Pons (tissue), 1 donor: ENCODE data around the gene RBKS.
"Not testable (repeated sequence)": the region's sequence is repeated elsewhere in the genome, so short reads cannot be mapped to it uniquely, and the experiment has no call there.

Experiments
- DNase-seq: peaks from one replicate; pipeline ENCODE4 v3.0.0-alpha.2; 2016; ENCODE audit warnings: low spot score

Gene RBKS

GRCh38 chr2:27798948-27799645, 91.1 kb downstream of the RBKS start:
- no peak for DNase-seq

GRCh38 chr2:27798486-27798885, 91.7 kb downstream of the RBKS start:
- DNase-seq = no peak

DNA sequence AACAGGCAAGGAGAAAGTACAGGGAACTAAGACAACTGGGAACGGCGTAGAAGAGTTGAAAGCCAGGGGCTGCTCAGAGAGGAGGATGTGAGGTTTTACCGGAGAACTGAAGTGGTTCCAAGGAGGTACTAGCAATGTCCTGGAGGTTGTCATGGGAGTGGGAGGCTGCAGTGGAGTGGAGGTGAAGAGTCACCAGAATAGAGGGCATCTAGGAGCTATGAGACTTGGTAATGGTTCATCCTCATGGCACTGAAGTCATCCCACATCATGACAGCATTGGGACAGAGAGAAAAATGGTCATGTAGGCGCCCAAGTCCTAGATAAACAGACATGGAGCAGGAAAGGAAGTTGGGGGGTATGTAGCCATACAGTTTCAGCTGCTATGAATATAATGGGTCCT, 92.3 kb downstream of the RBKS start:
- DNase-seq = no peak

DNA sequence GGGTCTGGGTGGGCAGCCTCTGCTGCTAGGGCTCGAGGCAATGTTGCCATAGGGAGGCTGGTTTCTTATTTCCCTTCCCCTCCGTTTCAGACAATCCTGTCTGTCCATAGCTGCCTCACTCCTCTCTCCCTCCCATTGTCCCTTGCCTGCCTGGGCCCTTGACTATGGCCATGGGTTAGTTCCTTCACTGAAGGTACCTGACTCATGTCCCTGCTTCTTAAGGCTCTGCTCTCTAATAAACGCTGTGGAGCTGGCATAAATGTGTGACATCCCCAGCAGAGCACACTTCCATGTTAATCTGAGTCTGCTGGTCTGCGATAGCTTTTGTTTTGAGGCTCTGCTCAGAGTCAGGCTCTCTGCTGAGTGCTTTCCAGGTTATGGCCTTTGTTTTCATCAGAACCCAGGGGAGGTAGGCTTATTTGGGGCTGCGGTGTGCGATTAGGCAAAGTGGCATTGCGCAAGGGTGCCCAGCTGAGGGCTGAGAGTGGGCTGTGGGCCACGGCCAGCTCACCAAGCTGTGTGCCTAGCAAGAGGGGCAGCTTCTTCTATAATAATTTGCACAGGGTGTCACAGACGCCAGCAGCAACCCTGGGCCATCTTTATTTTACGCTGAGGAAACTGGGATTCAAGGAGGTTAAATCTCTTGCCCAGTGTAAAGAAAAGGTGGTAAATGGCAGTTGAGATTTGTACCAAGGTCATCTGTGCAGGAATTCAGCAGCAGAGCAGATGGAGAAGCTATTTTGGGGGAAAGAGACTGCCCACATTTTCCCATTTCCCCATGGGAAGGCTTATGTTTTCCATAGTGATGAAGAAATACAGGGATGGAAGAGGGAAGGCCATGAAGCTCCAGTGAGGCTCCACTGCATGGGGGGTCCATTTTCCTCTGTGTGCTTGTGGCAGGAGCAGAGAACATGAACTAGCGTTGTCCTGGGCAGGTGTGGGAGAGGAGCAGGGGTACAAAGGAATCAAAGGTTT, 93.1 kb downstream of the RBKS start:
- DNase-seq = no peak

- DNase-seq = no peak
These were observed 94.3 kb downstream of the RBKS start for GRCh38 chr2:27795868-27796277.

DNA sequence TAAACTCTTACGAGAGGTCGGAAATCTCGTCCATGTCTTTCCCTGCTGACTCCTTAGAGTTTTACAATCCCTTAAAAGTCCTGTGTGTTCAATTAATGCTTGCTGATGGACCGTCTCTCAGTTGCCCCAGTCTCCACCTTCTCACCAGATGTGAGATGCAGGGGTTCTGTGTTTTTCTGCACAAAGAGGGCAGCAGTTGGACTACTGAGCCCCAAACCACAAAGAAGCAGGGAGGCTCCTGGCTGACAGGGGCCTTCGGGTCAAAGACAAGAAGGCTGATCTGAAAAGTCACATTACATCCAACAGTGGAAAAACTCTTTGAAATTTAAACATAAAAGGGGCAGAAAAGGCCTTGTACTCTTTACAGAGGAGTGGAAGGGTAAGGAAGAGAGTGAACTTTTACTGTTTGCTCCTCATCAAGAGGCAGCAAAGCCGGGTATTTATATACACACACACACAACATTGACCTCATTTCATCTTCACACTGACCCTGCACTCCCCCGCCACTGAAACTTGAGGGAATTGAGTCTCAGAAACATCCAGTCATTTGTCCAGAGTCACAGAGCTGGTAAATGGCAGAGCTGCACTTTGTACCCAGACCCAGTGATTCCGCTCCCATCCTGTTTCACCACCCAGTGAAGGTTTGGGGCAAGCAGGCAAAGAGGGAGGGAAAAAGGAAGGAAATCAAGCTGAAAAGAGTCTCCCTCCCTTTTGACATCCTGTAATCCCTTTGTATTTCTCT, 94.9 kb downstream of the RBKS start:
- DNase-seq = no peak

DNA sequence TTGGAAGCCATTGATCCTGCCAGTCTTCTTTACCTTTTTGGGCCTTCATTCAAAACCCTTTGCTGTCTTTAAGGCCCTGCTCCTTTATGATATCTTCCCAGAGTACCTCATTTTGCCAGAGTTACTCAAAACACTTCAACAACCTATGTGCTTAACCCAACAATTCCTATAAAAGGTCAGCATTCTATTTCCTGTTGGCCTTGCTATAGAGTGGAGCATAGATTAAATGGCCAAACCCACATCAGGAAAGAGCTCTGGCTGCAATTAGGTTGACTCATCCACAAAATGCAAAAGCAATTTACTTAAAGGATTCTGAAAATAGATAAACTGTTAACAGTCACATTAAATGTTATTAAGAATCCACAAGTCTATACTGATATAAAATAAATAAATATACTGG, 97.4 kb downstream of the RBKS start:
- no peak for DNase-seq

- no peak for DNase-seq
These were observed 99.4 kb downstream of the RBKS start for GRCh38 chr2:27790796-27791195.

GRCh38 chr2:27782701-27783100, 107.5 kb downstream of the RBKS start:
- DNase-seq = no peak

DNA sequence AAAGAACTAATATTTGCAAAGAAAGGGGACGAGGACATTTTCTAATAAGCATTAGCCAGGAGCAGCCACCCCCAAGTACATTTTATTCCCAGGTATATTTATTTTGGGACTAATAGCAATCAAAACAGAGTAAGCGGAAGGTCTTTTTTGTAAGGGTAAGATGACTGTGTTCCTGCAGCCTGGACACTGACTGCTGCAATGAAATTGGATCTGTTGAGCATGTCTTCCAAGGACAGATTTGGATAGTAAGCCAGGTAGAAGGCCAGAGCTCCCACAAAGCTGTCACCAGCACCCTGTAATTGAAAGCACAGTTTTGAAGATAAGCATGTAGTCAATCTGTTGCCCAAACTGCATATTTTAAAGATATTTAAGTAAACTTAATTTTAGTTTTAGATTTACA, 108.7 kb downstream of the RBKS start:
- DNase-seq = no peak

- no peak for DNase-seq
These were observed 110.7 kb downstream of the RBKS start for GRCh38 chr2:27779417-27780055.

DNA sequence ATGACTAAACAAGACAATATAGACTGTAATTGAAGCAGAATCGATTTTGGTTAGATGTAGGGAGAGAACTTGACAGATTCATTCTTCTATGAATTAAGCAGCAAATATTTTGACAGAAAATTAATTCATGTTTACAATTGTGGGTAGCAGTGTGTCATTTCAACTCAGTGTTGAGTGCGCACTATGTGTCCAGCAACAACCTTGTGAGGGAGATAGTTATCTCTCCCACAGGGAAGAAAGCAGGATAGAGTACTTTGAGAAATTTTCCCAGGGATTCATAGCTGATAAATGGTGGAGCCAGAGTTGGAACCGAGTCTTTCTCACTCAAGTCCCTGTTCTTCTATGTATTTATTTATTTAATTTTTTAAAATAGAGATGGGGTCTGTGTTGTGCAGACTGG, 113.5 kb downstream of the RBKS start:
- DNase-seq = no peak

GRCh38 chr2:27776097-27776496, 114.1 kb downstream of the RBKS start:
- DNase-seq = no peak

GRCh38 chr2:27773959-27774358, 116.2 kb downstream of the RBKS start:
- DNase-seq = no peak

- DNase-seq = no peak
These were observed 117.4 kb downstream of the RBKS start for GRCh38 chr2:27772804-27773203.

- DNase-seq = peak; percentile 86
These were observed 118.4 kb downstream of the RBKS start, which contains the start of gene MRPL33 for GRCh38 chr2:27771548-27772335. Gene MRPL33 (plus strand): TSS chr2:27771719. CDS start chr2:27771778, 59 bp downstream.

- no peak for DNase-seq
These were observed 119.0 kb downstream of the RBKS start for GRCh38 chr2:27771202-27771547.

GRCh38 chr2:27766287-27766661, 123.9 kb downstream of the RBKS start:
- DNase-seq = no peak

DNA sequence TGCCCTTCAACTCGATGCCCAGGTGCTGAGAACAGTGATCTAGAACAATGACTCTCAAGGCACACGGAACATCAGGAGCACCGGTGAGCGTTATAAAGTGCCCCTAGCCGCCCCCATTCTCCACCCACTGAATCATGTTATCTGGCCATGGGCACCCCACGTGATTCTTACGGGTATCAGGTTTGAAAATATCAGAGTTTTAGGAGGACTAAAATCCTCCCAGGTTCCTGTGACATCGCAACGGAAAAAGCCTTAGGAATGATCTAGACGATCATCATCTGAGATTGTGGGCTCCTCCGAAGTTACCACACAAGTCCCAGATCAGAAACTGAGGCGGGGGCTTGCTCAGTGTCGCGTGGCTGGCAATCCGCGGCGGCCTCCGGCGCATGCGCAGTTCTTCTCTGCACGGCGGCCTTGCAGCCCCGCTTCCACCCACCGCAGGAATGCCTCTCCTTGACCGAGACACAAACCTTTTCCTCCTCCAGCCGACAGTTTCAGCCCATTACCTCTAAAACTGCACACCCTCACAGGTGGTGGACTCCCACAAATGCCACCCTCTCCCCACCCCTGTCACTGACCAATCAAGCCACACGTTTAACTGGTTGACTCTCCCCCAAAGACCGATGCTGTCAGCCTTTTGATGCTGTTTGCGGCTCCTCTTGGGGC, 124.4 kb downstream of the RBKS start:
- DNase-seq = no peak

GRCh38 chr2:27764526-27764925, 125.7 kb downstream of the RBKS start:
- DNase-seq = not testable (repeated sequence)

DNA sequence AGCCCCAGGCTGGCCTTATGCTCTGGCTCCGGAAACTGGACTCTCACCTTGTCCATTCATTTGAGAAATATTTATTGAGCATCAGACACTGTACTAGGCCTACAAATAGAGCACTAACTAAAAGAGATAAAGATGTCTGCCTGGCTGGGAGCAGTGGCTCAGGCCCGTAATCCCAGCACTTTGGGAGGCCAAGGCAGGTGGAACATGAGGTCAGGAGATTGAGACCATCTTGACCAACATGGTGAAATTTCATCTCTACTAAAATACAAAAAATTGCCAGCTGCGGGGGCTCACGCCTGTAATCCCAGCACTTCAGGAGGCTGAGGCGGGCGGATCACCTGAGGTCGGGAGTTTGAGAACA, 126.3 kb downstream of the RBKS start:
- DNase-seq = no peak
